ENCODE measurements around the gene ACTR1A. TPM values are rescaled to one million over a fixed set of nuclear protein-coding genes. Genes with fewer than 3 reads are reported as not detected.

ACTR1A gene
- total RNA-seq, 1 experiment from 2014 or later: 82.1 TPM

DNA sequence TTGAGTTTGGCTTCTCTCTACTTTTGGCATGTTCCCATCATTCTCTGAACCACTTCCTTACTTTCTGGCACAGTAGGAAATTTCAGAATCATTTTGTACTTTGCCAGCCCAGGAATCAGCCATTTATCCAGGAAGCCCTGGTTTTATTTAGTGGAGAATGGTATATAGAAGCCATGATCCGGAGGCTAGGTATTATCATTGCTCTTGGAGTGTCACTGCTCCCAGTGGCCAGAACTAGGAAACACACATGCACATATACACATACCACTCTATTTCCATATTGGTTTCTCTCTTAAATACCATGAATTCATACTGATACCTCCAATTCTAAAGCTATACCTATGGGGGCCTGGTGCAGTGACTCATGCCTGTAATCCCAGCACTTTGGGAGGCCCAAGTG is 37.5 kb upstream of the ACTR1A start:
- TF ChIP-seq, protein P1, sequence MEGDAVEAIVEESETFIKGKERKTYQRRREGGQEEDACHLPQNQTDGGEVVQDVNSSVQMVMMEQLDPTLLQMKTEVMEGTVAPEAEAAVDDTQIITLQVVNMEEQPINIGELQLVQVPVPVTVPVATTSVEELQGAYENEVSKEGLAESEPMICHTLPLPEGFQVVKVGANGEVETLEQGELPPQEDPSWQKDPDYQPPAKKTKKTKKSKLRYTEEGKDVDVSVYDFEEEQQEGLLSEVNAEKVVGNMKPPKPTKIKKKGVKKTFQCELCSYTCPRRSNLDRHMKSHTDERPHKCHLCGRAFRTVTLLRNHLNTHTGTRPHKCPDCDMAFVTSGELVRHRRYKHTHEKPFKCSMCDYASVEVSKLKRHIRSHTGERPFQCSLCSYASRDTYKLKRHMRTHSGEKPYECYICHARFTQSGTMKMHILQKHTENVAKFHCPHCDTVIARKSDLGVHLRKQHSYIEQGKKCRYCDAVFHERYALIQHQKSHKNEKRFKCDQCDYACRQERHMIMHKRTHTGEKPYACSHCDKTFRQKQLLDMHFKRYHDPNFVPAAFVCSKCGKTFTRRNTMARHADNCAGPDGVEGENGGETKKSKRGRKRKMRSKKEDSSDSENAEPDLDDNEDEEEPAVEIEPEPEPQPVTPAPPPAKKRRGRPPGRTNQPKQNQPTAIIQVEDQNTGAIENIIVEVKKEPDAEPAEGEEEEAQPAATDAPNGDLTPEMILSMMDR (conservative IDR thresholded peaks at IDR 0.05): peak; percentile 55
- H2BK12ac ChIP-seq (ENCODE audit: insufficient read length, low read depth, low read length): no peak overlapping the region
- H3K56ac ChIP-seq (ENCODE audit: insufficient read length, low read depth, low read length): no peak overlapping the region
- H3K79me1 ChIP-seq (ENCODE audit: insufficient read depth, low read depth, low read length, poor library complexity, severe bottlenecking): no peaks in the 10 kb centered on the region
- no peaks in the 10 kb centered on the region for H3K79me2 ChIP-seq (ENCODE audit: insufficient read depth, low read length)
- Mint-ChIP-seq H3K9me3 (no peaks in the 10 kb centered on the region), H3K4me3 (no peak overlapping the region), H3K4me1 (no peaks in the 10 kb centered on the region), H3K27ac (no peak overlapping the region), H3K36me3 (ENCODE audit: insufficient read depth in 1 of 3, low read depth in 3 of 3) (no peaks in the 10 kb centered on the region), H3K27me3 (ENCODE audit: low read depth) (no peaks in the 10 kb centered on the region)
- no peak overlapping the region for H2AFZ ChIP-seq (ENCODE audit: low read length)
- no peak overlapping the region for H2BK120ac ChIP-seq (ENCODE audit: low read depth, low read length, poor library complexity, severe bottlenecking)
- H3K23ac ChIP-seq (ENCODE audit: insufficient read length, low read depth, low read length): no peak overlapping the region
- WGBS (ENCODE audit: extremely low coverage, insufficient read length, low lambda C conversion rate): no CpG with 5 or more reads among the region's 1 CpG
- H4K20me1 ChIP-seq (ENCODE audit: control insufficient read depth, insufficient read depth, insufficient read length): no peaks in the 10 kb centered on the region
- H3K9me3 ChIP-seq (ENCODE audit: control insufficient read depth, low read depth, low read length): no peaks in the 10 kb centered on the region
- no peak overlapping the region for H3K14ac ChIP-seq (ENCODE audit: insufficient read depth, low read length)
- no peaks in the 10 kb centered on the region for H3K23me2 ChIP-seq (ENCODE audit: insufficient read length, low read depth, low read length, poor library complexity, severe bottlenecking)
- no peak for DNase-seq
- no peak overlapping the region for H3K4me2 ChIP-seq (ENCODE audit: insufficient read depth, insufficient read length, low read length)
- H3K27ac ChIP-seq (ENCODE audit: insufficient read length, low read depth, low read length): no peak overlapping the region
- no peak overlapping the region for H3K18ac ChIP-seq (ENCODE audit: insufficient read length, low read depth, low read length)
- no peak overlapping the region for H2BK20ac ChIP-seq (ENCODE audit: low read depth, low read length, poor library complexity, severe bottlenecking)
- H4K5ac ChIP-seq (ENCODE audit: insufficient read length, low read depth, low read length): no peak overlapping the region
- no peak overlapping the region for H2AK5ac ChIP-seq (ENCODE audit: insufficient read length, low read length)
- H2BK15ac ChIP-seq (ENCODE audit: low read depth, low read length): no peak overlapping the region
- no peak overlapping the region for H4K8ac ChIP-seq (replicated peaks; ENCODE audit: insufficient read length, low read depth, low read length)
- H3K27me3 ChIP-seq (ENCODE audit: insufficient read depth, low read length): no peaks in the 10 kb centered on the region
- H4K91ac ChIP-seq (ENCODE audit: insufficient read length, low read depth, low read length): no peak overlapping the region
- H3K4ac ChIP-seq (ENCODE audit: low read depth, low read length): no peak overlapping the region
- no peaks in the 10 kb centered on the region for H3K4me1 ChIP-seq (ENCODE audit: insufficient read depth, low read length)
- H3K9ac ChIP-seq (ENCODE audit: extremely low read depth, insufficient read length, low read length): no peak overlapping the region
- H3T11ph ChIP-seq (ENCODE audit: low read length): no peak overlapping the region
- no peak overlapping the region for H2BK5ac ChIP-seq (ENCODE audit: insufficient read length, low read length)

All from H9 (cell line).